Progenitor cell of endocrine pancreas (in vitro differentiated cells): ENCODE data around the gene HIF3A. TPM values are rescaled to one million over a fixed set of nuclear protein-coding genes. Genes with fewer than 3 reads are reported as not detected.
"Not testable (repeated sequence)": the region's sequence is repeated elsewhere in the genome, so short reads cannot be mapped to it uniquely, and the experiment has no call there.

Experiments
- DNase-seq: peaks from one replicate; pipeline ENCODE4 v3.0.0; 2021; ENCODE audit warnings: low spot score; ENCODE audit not compliant: unreplicated experiment
- H3K27ac Mint-ChIP-seq: 2 replicates; pipeline ENCODE4 v1.8.0; 2021; ENCODE audit warnings: mild to moderate bottlenecking, moderate library complexity, mixed read lengths
- H3K27me3 Mint-ChIP-seq: 2 replicates; pipeline ENCODE4 v1.8.0; 2021; ENCODE audit warnings: mixed read lengths
- H3K36me3 Mint-ChIP-seq: 2 replicates; pipeline ENCODE4 v1.8.0; 2022; ENCODE audit warnings: mixed read lengths; ENCODE audit not compliant: insufficient read depth
- H3K4me1 Mint-ChIP-seq: 2 replicates; pipeline ENCODE4 v1.8.0; 2021; ENCODE audit warnings: low read depth, mixed read lengths
- H3K4me3 Mint-ChIP-seq: 2 replicates; pipeline ENCODE4 v1.8.0; 2021; ENCODE audit warnings: low read depth, mild to moderate bottlenecking, moderate library complexity, mixed read lengths
- H3K9me3 Mint-ChIP-seq: 2 replicates; pipeline ENCODE4 v1.8.0; 2021; ENCODE audit warnings: low read depth, mixed read lengths
- CTCF ChIP-seq: fragments of 200-600 bp; sonication (generic); IDR thresholded peaks from one replicate; pipeline ENCODE4 v1.5.0; 2021; ENCODE audit warnings: antibody characterized with exemption, mild to moderate bottlenecking; ENCODE audit not compliant: unreplicated experiment
- total RNA-seq: library from RNA; stranded (reverse); gene quantifications from 2 replicates; pipeline ENCODE4 v1.2.1, GENCODE V29; 2021

Gene HIF3A
- total RNA-seq, 1 donor from 2014 or later, result 37.6 TPM

GRCh38 chr19:46303691-46304397, 7.0 kb downstream of the HIF3A start:
- peak overlapping the region; percentile 56 for H3K4me3 Mint-ChIP-seq
- no peak overlapping the region for H3K27ac Mint-ChIP-seq

GRCh38 chr19:46306501-46306900, 9.7 kb downstream of the HIF3A start:
- peaks cover 44% of the 10 kb centered on the region for H3K36me3 Mint-ChIP-seq
- peaks cover 6% of the 10 kb centered on the region for H3K27me3 Mint-ChIP-seq
- H3K4me3 Mint-ChIP-seq, result no peak overlapping the region
- H3K9me3 Mint-ChIP-seq, result peaks cover 15% of the 10 kb centered on the region
- peaks cover 5% of the 10 kb centered on the region for H3K4me1 Mint-ChIP-seq
- no peak overlapping the region for H3K27ac Mint-ChIP-seq
- DNase-seq, result no peak
- TF ChIP-seq CTCF, result no peak

More at GRCh38 chr19:46303691-46304397, 7.0 kb downstream of the HIF3A start:
- peaks cover 11% of the 10 kb centered on the region for H3K4me1 Mint-ChIP-seq
- H3K9me3 Mint-ChIP-seq, result peaks cover 15% of the 10 kb centered on the region
- H3K36me3 Mint-ChIP-seq, result peaks cover 37% of the 10 kb centered on the region
- peak; percentile 45 for DNase-seq
- TF ChIP-seq CTCF, result no peak
- H3K27me3 Mint-ChIP-seq, result peaks cover 6% of the 10 kb centered on the region

- H3K27ac Mint-ChIP-seq, result no peak overlapping the region
- H3K4me1 Mint-ChIP-seq, result peaks cover 2% of the 10 kb centered on the region
- H3K9me3 Mint-ChIP-seq, result peaks cover 15% of the 10 kb centered on the region
- no peak for TF ChIP-seq CTCF
- peaks cover 50% of the 10 kb centered on the region for H3K36me3 Mint-ChIP-seq
- DNase-seq, result no peak
- H3K27me3 Mint-ChIP-seq, result no peaks in the 10 kb centered on the region
- H3K4me3 Mint-ChIP-seq, result no peak overlapping the region
Measured at GRCh38 chr19:46308510-46308909, 11.7 kb downstream of the HIF3A start.

GRCh38 chr19:46309056-46309455, 12.2 kb downstream of the HIF3A start:
- Mint-ChIP-seq H3K4me1 (no peaks in the 10 kb centered on the region), H3K4me3 (no peak overlapping the region), H3K27me3 (no peaks in the 10 kb centered on the region), H3K36me3 (peaks cover 48% of the 10 kb centered on the region), H3K9me3 (peaks cover 15% of the 10 kb centered on the region), H3K27ac (no peak overlapping the region)
- no peak for TF ChIP-seq CTCF
- DNase-seq, result no peak

- DNase-seq, result no peak
- no peak overlapping the region for H3K4me3 Mint-ChIP-seq
- no peak for TF ChIP-seq CTCF
- no peaks in the 10 kb centered on the region for H3K4me1 Mint-ChIP-seq
- H3K36me3 Mint-ChIP-seq, result peaks cover 28% of the 10 kb centered on the region
- H3K9me3 Mint-ChIP-seq, result peaks cover 6% of the 10 kb centered on the region
- no peaks in the 10 kb centered on the region for H3K27me3 Mint-ChIP-seq
- no peak overlapping the region for H3K27ac Mint-ChIP-seq
Measured at GRCh38 chr19:46311444-46311843, 14.6 kb downstream of the HIF3A start.

- not testable (repeated sequence) for H3K27me3 Mint-ChIP-seq, H3K9me3 Mint-ChIP-seq, H3K27ac Mint-ChIP-seq, DNase-seq, H3K4me1 Mint-ChIP-seq, H3K4me3 Mint-ChIP-seq
- peaks cover 18% of the 10 kb centered on the region for H3K36me3 Mint-ChIP-seq
Measured at GRCh38 chr19:46313540-46314469, 17.0 kb downstream of the HIF3A start.
